H1 (cell line): Measurements from ENCODE around the gene PSMG2. TPM values are rescaled to one million over a fixed set of nuclear protein-coding genes. Genes with fewer than 3 reads are reported as not detected.

Source experiments
- BRCA1 ChIP-seq: IDR thresholded peaks from 2 replicates; pipeline ENCODE4 v1.6.1; 2012; ENCODE audit warnings: low read depth, low read length, improper control_type of control experiment
- CHD7 ChIP-seq: fragments of 300-600 bp; sonication (generic); IDR thresholded peaks from 2 replicates; pipeline ENCODE4 v1.7.1; 2012; ENCODE audit warnings: low read length, moderate library complexity, mild to moderate bottlenecking, inconsistent platforms; ENCODE audit not compliant: insufficient replicate concordance
- CTCF ChIP-seq, 3 experiments: IDR thresholded peaks; 1 replicate in 2 of 3; 2 replicates in 1 of 3; pipeline versions ENCODE4 v1.5.1 to v1.6.1; 2011; ENCODE audit warnings: low read length in 3 of 3, mild to moderate bottlenecking in 3 of 3, inconsistent platforms in 2 of 3, low read depth in 1 of 3, moderate library complexity in 1 of 3; ENCODE audit not compliant: insufficient read depth in 1 of 3; ENCODE audit errors: control extremely low read depth in 1 of 3
- E2F6 ChIP-seq: IDR thresholded peaks from 2 replicates; pipeline ENCODE4 v1.6.1; 2012; ENCODE audit warnings: inconsistent platforms
- MAX ChIP-seq: IDR thresholded peaks from 2 replicates; pipeline ENCODE4 v1.6.1; 2012; ENCODE audit warnings: inconsistent platforms
- SP2 ChIP-seq: IDR thresholded peaks from 2 replicates; pipeline ENCODE4 v1.6.1; 2012; ENCODE audit warnings: mild to moderate bottlenecking, low read length, inconsistent platforms
- SP4 ChIP-seq: IDR thresholded peaks from 2 replicates; pipeline ENCODE4 v1.6.1; 2012; ENCODE audit warnings: low read length, inconsistent platforms
- polyA plus RNA-seq, 7 experiments: library from polyadenylated mRNA; depleted of rRNA in 3 of 7; stranded (reverse) in 5 of 7; unstranded in 2 of 7; fragments of >200 nt in 5 of 7; fragments of 200-250 nt in 2 of 7; gene quantifications; 1 replicate in 5 of 7; 2 replicates in 1 of 7; 4 replicates in 1 of 7; pipeline versions ENCODE4 v1.2.1 to v1.2.3, GENCODE V29; 2011 to 2013; ENCODE audit warnings: missing spikeins in 2 of 7, mixed read lengths in 2 of 7
- total RNA-seq: library from RNA; stranded (reverse); fragmentation: NEBNext Ultra II Directional; extraction: Animal tissue kit (Norgen Biotek cat#: 25700); gene quantifications from 2 replicates; pipeline ENCODE4 v1.2.1, GENCODE V29; 2021

The PSMG2 gene
- total and polyA plus RNA-seq, 2 of the 8 experiments (the other 6 are each of a cell fraction or from before 2014, with no cell fraction given): 52.9 to 79.3 TPM

- TF ChIP-seq E2F6: no peak
- TF ChIP-seq SP2: no peak
- TF ChIP-seq MAX: no peak
- TF ChIP-seq SP4: no peak
- TF ChIP-seq CTCF (IDR thresholded peaks at IDR 0.05; ENCODE audit: control extremely low read depth in 1 of 3, insufficient read depth in 1 of 3, low read depth in 1 of 3, low read length in 3 of 3): no peak
- no peak for TF ChIP-seq BRCA1
- no peak for TF ChIP-seq CHD7
Measured at GRCh38 chr18:12701161-12701560, 1.7 kb upstream of the PSMG2 start (continued).
